SK-N-SH treated with all-trans-retinoic acid at 6 μM for 48 hours (cell line): ENCODE results near the gene TFEC.

ENCODE experiments used
- ATAC-seq: fragments of 200-7000 bp; cut with Tn5 transposase; 3 replicates; pipeline ENCODE4 v1.9.1; 2020; ENCODE audit warnings: mild to moderate bottlenecking, moderate library complexity
- ARNTL ChIP-seq: fragments of 450-650 bp; formaldehyde crosslinking; IDR thresholded peaks from 2 replicates; pipeline ENCODE4 v1.5.0; 2020; ENCODE audit warnings: low read depth, mild to moderate bottlenecking, moderate library complexity, borderline replicate concordance
- BACH2 ChIP-seq: fragments of 250-450 bp; sonication (Bioruptor Pico); IDR thresholded peaks from 2 replicates; pipeline ENCODE4 v1.9.0; 2021; ENCODE audit warnings: mild to moderate bottlenecking, borderline replicate concordance
- CREB5 ChIP-seq: fragments of 250-450 bp; sonication (Bioruptor Pico); IDR thresholded peaks from 2 replicates; pipeline ENCODE4 v1.5.1; 2020; ENCODE audit warnings: low read depth, mild to moderate bottlenecking, moderate library complexity
- CSDC2 ChIP-seq: fragments of 250-450 bp; sonication (Bioruptor Pico); IDR thresholded peaks from 2 replicates; pipeline ENCODE4 v1.5.0; 2020; ENCODE audit warnings: mild to moderate bottlenecking, moderate library complexity
- CSRNP3 ChIP-seq: fragments of 250-450 bp; sonication (Bioruptor Pico); IDR thresholded peaks from 2 replicates; pipeline ENCODE4 v1.5.1; 2021; ENCODE audit warnings: mild to moderate bottlenecking, moderate library complexity
- ESRRG ChIP-seq: fragments of 250-450 bp; sonication (Bioruptor Pico); IDR thresholded peaks from 2 replicates; pipeline ENCODE4 v1.6.1; 2021; ENCODE audit warnings: mild to moderate bottlenecking
- ISL1 ChIP-seq: fragments of 250-450 bp; sonication (Bioruptor Pico); IDR thresholded peaks from 2 replicates; pipeline ENCODE4 v2.1.2; 2022; ENCODE audit warnings: mild to moderate bottlenecking, moderate library complexity
- OSR1 ChIP-seq: fragments of 250-450 bp; sonication (Bioruptor Pico); IDR thresholded peaks from 2 replicates; pipeline ENCODE4 v1.8.0; 2022; ENCODE audit warnings: moderate library complexity, mild to moderate bottlenecking, inconsistent platforms
- PATZ1 ChIP-seq: fragments of 250-450 bp; sonication (Bioruptor Pico); IDR thresholded peaks from 2 replicates; pipeline ENCODE4 v1.8.0; 2020; ENCODE audit warnings: mild to moderate bottlenecking, moderate library complexity, borderline replicate concordance
- POU6F1 ChIP-seq: fragments of 250-450 bp; sonication (Bioruptor Pico); IDR thresholded peaks from 2 replicates; pipeline ENCODE4 v1.8.0; 2021; ENCODE audit warnings: low read depth, mild to moderate bottlenecking, moderate library complexity, borderline replicate concordance
- PPARA ChIP-seq: fragments of 250-450 bp; sonication (Bioruptor Pico); IDR thresholded peaks from 2 replicates; pipeline ENCODE4 v1.5.0; 2020; ENCODE audit warnings: mild to moderate bottlenecking, borderline replicate concordance
- RARB ChIP-seq: fragments of 250-450 bp; sonication (Bioruptor Pico); IDR thresholded peaks from 2 replicates; pipeline ENCODE4 v1.8.0; 2021; ENCODE audit warnings: mild to moderate bottlenecking, moderate library complexity
- SNAI2 ChIP-seq: fragments of 250-450 bp; sonication (Bioruptor Pico); IDR thresholded peaks from 2 replicates; pipeline ENCODE4 v1.5.0; 2020; ENCODE audit warnings: mild to moderate bottlenecking, moderate library complexity
- TCF4 ChIP-seq: fragments of 250-450 bp; sonication (Bioruptor Pico); IDR thresholded peaks from 2 replicates; pipeline ENCODE4 v1.8.0; 2021; ENCODE audit warnings: mild to moderate bottlenecking, moderate library complexity, borderline replicate concordance
- TOX ChIP-seq: fragments of 250-450 bp; sonication (Bioruptor Pico); IDR thresholded peaks from 2 replicates; pipeline ENCODE4 v1.8.0; 2021; ENCODE audit warnings: mild to moderate bottlenecking, moderate library complexity, borderline replicate concordance
- TSHZ2 ChIP-seq: fragments of 250-450 bp; sonication (Bioruptor Pico); IDR thresholded peaks from 2 replicates; pipeline ENCODE4 v1.5.0; 2020; ENCODE audit warnings: mild to moderate bottlenecking, moderate library complexity
- ZC3H10 ChIP-seq: fragments of 250-450 bp; sonication (Bioruptor Pico); IDR thresholded peaks from 2 replicates; pipeline ENCODE4 v1.5.1; 2021; ENCODE audit warnings: mild to moderate bottlenecking, moderate library complexity
- ZFP30 ChIP-seq: fragments of 450-650 bp; formaldehyde crosslinking; IDR thresholded peaks from 2 replicates; pipeline ENCODE4 v1.5.0; 2022; ENCODE audit warnings: mild to moderate bottlenecking, moderate library complexity
- ZNF565 ChIP-seq: fragments of 450-650 bp; formaldehyde crosslinking; conservative IDR thresholded peaks from 2 replicates; pipeline ENCODE4 v1.5.0; 2020; ENCODE audit warnings: low read depth, mild to moderate bottlenecking, moderate library complexity
- ZNF70 ChIP-seq: fragments of 450-650 bp; formaldehyde crosslinking; IDR thresholded peaks from 2 replicates; pipeline ENCODE4 v1.5.0; 2020; ENCODE audit warnings: mild to moderate bottlenecking, moderate library complexity
- ZNF8 ChIP-seq: fragments of 450-650 bp; formaldehyde crosslinking; IDR thresholded peaks from 2 replicates; pipeline ENCODE4 v1.5.0; 2020; ENCODE audit warnings: mild to moderate bottlenecking, moderate library complexity

Gene TFEC

GRCh38 chr7:115976651-115977050 lies 53.9 kb downstream of the TFEC start:
- no peak for ATAC-seq
- TF ChIP-seq RARB (CRISPR knock-in tag) = no peak

GRCh38 chr7:115975766-115976165 lies 54.8 kb downstream of the TFEC start:
- ATAC-seq = no peak
- TF ChIP-seq BACH2 (CRISPR knock-in tag) = no peak
- TF ChIP-seq POU6F1 (CRISPR knock-in tag) = no peak
- TF ChIP-seq ZNF70 (CRISPR knock-in tag) = no peak
- no peak for TF ChIP-seq TOX (CRISPR knock-in tag)

- TF ChIP-seq ISL1 (CRISPR knock-in tag) = no peak
- TF ChIP-seq TCF4 (CRISPR knock-in tag) = no peak
- TF ChIP-seq CSRNP3 (CRISPR knock-in tag) = no peak
- no peak for TF ChIP-seq RARB (CRISPR knock-in tag)
- TF ChIP-seq SNAI2 (CRISPR knock-in tag) = no peak
- no peak for TF ChIP-seq CREB5
- TF ChIP-seq ARNTL (CRISPR knock-in tag) = no peak
- TF ChIP-seq CSDC2 = no peak
- TF ChIP-seq ZNF565 = no peak
- TF ChIP-seq PATZ1 (CRISPR knock-in tag) = no peak
- ATAC-seq = no peak
These were observed 57.2 kb downstream of the TFEC start for GRCh38 chr7:115973406-115973805.

GRCh38 chr7:115971506-115971905 lies 59.1 kb downstream of the TFEC start:
- TF ChIP-seq PPARA (CRISPR knock-in tag) (no peak), ZFP30 (CRISPR knock-in tag) (no peak), CSDC2 (no peak), TOX (CRISPR knock-in tag) (no peak), ARNTL (CRISPR knock-in tag) (no peak), ESRRG (CRISPR knock-in tag) (no peak), BACH2 (CRISPR knock-in tag) (no peak)
- ATAC-seq = no peak

GRCh38 chr7:115968596-115968995 lies 62.0 kb downstream of the TFEC start:
- no peak for ATAC-seq
- TF ChIP-seq ESRRG (CRISPR knock-in tag) (no peak), POU6F1 (CRISPR knock-in tag) (no peak), CSRNP3 (CRISPR knock-in tag) (no peak), RARB (CRISPR knock-in tag) (no peak), TCF4 (CRISPR knock-in tag) (no peak), TOX (CRISPR knock-in tag) (no peak), ZNF70 (CRISPR knock-in tag) (no peak), ARNTL (CRISPR knock-in tag) (no peak), OSR1 (CRISPR knock-in tag) (no peak), TSHZ2 (no peak), CSDC2 (no peak), ZNF8 (CRISPR knock-in tag) (no peak), ZC3H10 (CRISPR knock-in tag) (no peak)
